ENCODE results near the gene CLEC4M. TPM values are rescaled to one million over a fixed set of nuclear protein-coding genes. Genes with fewer than 3 reads are reported as not detected.
A peak's percentile ranks its signal among the peaks of the same experiment; 100 is the strongest.

Gene CLEC4M
- total and polyA plus RNA-seq, 8 donors: 1.8 TPM; not detected in 7

DNA sequence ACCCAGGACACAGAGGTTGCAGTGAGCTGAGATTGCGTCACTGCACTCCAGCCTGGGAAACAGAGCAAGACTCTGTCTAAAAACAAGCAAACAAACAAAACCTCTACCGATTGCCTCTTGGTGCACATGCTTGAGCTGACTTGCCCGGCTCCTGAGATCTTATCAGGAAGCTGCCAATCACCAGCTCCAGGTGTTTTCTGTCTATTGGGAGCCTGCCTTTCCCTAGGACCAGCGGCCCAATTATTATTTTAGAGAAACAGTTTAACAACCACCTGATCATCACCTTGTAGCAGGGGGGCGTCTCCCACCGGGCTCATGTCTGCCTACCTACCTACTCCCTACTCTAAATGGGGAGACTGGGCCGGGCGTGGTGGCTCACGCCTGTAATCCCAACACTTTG is 10.8 kb downstream of the CLEC4M start:
- intact Hi-C loops (cut with DNase I; ENCODE audit: low total_unique reads): no loop called here

DNA sequence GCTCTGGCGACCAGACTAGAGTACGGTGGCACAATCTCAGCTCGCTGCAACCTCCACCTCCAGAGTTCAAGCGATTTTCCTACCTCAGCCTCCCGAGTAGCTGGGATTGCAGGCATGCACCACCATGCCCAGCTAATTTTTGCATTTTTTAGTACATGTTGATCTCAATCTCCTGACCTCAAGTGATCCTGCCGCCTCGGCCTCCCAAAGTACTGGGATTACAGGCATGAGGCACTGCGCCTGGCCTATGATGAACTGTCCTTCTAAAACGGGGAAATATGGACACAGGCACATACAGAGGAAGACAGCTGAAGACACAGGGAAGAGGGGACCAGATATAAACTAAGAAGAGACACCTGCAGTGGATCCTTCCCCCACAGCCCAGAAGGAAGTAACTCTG is 12.7 kb downstream of the CLEC4M start:
- DNase-seq: no peak
- H3K9me3 ChIP-seq: no peaks in the 10 kb centered on the region
- no peak overlapping the region for H3K4me3 ChIP-seq
- peaks cover 0 to 39% (median 0%) of the 10 kb centered on the region in 3 donors for H3K27me3 ChIP-seq
- H3K36me3 ChIP-seq: no peaks in the 10 kb centered on the region
- WGBS, 5 donors: 82 to 90% (median 90%) methylated on average over 9 of the region's 9 CpGs
- no peaks in the 10 kb centered on the region for H3K4me1 ChIP-seq
- TF ChIP-seq, protein P1, sequence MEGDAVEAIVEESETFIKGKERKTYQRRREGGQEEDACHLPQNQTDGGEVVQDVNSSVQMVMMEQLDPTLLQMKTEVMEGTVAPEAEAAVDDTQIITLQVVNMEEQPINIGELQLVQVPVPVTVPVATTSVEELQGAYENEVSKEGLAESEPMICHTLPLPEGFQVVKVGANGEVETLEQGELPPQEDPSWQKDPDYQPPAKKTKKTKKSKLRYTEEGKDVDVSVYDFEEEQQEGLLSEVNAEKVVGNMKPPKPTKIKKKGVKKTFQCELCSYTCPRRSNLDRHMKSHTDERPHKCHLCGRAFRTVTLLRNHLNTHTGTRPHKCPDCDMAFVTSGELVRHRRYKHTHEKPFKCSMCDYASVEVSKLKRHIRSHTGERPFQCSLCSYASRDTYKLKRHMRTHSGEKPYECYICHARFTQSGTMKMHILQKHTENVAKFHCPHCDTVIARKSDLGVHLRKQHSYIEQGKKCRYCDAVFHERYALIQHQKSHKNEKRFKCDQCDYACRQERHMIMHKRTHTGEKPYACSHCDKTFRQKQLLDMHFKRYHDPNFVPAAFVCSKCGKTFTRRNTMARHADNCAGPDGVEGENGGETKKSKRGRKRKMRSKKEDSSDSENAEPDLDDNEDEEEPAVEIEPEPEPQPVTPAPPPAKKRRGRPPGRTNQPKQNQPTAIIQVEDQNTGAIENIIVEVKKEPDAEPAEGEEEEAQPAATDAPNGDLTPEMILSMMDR (IDR thresholded peaks at IDR 0.05): no peak
- TF ChIP-seq EP300 (IDR thresholded peaks at IDR 0.05): no peak
- TF ChIP-seq POLR2AphosphoS5 (IDR thresholded peaks at IDR 0.05): no peak
- H3K27ac ChIP-seq: no peak overlapping the region
- intact Hi-C loops (cut with DNase I; ENCODE audit: low total_unique reads): no loop called here

More for the DNA sequence above, 10.8 kb downstream of the CLEC4M start:
- H3K27me3 ChIP-seq: peaks cover 0 to 32% (median 0%) of the 10 kb centered on the region in 3 donors
- TF ChIP-seq POLR2A (IDR thresholded peaks at IDR 0.05) (no peak), POLR2AphosphoS5 (IDR thresholded peaks at IDR 0.05) (no peak), EP300 (IDR thresholded peaks at IDR 0.05) (no peak)
- TF ChIP-seq, protein P1 (IDR thresholded peaks at IDR 0.05): no peak
- no peak overlapping the region for H3K4me3 ChIP-seq
- H3K36me3 ChIP-seq: no peaks in the 10 kb centered on the region
- 55 to 71% (median 65%) methylated on average over 9 of the region's 9 CpGs for whole genome bisulfite sequencing, 5 donors
- no peaks in the 10 kb centered on the region for H3K9me3 ChIP-seq
- H3K27ac ChIP-seq: no peak overlapping the region
- DNase-seq: no peak
- no peaks in the 10 kb centered on the region for H3K4me1 ChIP-seq

DNA sequence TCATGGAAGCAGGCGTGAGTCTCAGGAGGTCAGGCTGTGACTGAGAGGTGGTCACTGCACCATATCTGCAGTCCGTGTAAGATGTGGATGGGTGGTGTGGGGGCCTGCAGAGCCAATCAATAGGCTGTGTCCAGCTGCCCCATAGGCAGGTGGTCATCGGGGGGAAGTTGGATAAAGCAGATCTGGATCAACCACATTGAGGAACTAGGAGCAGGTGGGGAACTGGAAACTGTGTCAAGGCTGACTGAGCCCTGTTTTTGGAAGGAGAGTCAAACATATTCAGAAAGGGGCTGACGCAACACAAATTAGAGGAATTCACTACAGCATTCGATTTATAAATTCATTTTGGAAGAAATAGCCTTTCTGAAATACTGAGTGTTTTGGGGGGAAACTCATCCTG is 15.0 kb downstream of the CLEC4M start:
- Histone ChIP-seq H3K9me3 (no peaks in the 10 kb centered on the region), H3K27me3 (peaks cover 0 to 58% (median 0%) of the 10 kb centered on the region in 3 donors), H3K36me3 (no peaks in the 10 kb centered on the region), H3K4me3 (no peak overlapping the region), H3K4me1 (no peaks in the 10 kb centered on the region), H3K27ac (no peak overlapping the region)
- intact Hi-C loops (cut with DNase I; ENCODE audit: low total_unique reads): no loop called here
- TF ChIP-seq EP300 (IDR thresholded peaks at IDR 0.05): no peak
- TF ChIP-seq, protein P1 (IDR thresholded peaks at IDR 0.05): no peak
- TF ChIP-seq POLR2AphosphoS5 (IDR thresholded peaks at IDR 0.05): no peak
- TF ChIP-seq POLR2A (IDR thresholded peaks at IDR 0.05): no peak
- DNase-seq: peak in 1 of 2 donors; percentile 20
- WGBS, 5 donors: 56 to 70% (median 67%) methylated on average over 4 to 5 of the region's 5 CpGs

DNA sequence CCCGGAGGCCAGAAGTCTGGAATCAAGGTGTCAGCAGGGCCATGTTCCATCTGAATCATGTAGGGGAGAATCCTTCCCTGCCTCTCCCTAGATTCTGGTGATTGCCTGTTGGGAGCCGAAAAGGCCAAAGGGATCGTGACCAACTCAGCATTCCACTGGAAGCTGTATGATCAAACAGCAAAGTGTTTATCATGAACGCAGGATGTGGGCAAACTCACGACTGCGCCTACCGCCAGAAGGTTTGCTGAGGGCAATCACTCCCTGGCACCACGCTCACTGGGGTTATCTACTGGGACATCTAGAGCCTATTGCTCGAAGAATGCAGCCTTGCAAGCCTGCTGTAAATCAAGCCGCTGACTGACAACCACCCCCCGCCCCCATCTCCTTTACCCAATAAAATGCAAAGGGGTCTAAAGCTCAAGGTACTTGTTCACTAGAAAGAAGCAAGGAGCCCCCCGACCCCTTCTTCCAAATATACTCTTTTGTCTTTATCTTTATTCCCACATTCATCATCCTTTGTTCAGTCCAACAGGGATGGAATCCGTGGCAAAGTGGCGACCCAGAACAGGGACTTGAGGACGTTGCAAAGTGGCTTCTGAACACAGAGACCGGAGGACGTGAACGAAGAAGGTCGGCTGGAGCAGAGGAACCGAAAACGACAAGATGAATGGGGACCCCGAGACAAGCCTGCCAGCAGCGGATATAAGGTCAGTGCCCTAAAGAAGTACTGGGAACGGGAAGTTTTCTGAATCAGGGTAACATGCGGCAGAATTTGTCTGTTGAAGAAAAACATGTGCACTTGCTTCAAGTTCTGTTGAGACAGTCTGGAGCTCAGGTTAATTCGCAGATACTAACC is 16.8 kb downstream of the CLEC4M start:
- no peak overlapping the region for H3K4me3 ChIP-seq
- TF ChIP-seq, protein P1 (IDR thresholded peaks at IDR 0.05): no peak
- no peak for TF ChIP-seq POLR2A (IDR thresholded peaks at IDR 0.05)
- TF ChIP-seq POLR2AphosphoS5 (IDR thresholded peaks at IDR 0.05): no peak
- TF ChIP-seq EP300 (IDR thresholded peaks at IDR 0.05): no peak
- intact Hi-C loops (cut with DNase I; ENCODE audit: low total_unique reads): no loop called here

More for the DNA sequence above, 16.8 kb downstream of the CLEC4M start:
- H3K36me3 ChIP-seq: no peaks in the 10 kb centered on the region
- no peak for DNase-seq
- no peak overlapping the region for H3K27ac ChIP-seq
- H3K27me3 ChIP-seq: peaks cover 0 to 65% (median 6%) of the 10 kb centered on the region in 3 donors
- WGBS, 5 donors: 60 to 74% (median 68%) methylated on average over 24 to 26 of the region's 26 CpGs
- H3K9me3 ChIP-seq: peaks cover 0 to 2% (median 0%) of the 10 kb centered on the region in 4 donors
- no peaks in the 10 kb centered on the region for H3K4me1 ChIP-seq
